Progenitor cell of endocrine pancreas (in vitro differentiated cells): ENCODE data around the gene TMEM184B. TPM values are rescaled to one million over a fixed set of nuclear protein-coding genes. Genes with fewer than 3 reads are reported as not detected.
A peak's percentile ranks its signal among the peaks of the same experiment; 100 is the strongest.

Experiments
- DNase-seq: peaks from one replicate; pipeline ENCODE4 v3.0.0; 2021; ENCODE audit warnings: low spot score; ENCODE audit not compliant: unreplicated experiment
- H3K27ac Mint-ChIP-seq: 2 replicates; pipeline ENCODE4 v1.8.0; 2021; ENCODE audit warnings: mild to moderate bottlenecking, moderate library complexity, mixed read lengths
- H3K27me3 Mint-ChIP-seq: 2 replicates; pipeline ENCODE4 v1.8.0; 2021; ENCODE audit warnings: mixed read lengths
- H3K36me3 Mint-ChIP-seq: 2 replicates; pipeline ENCODE4 v1.8.0; 2022; ENCODE audit warnings: mixed read lengths; ENCODE audit not compliant: insufficient read depth
- H3K4me1 Mint-ChIP-seq: 2 replicates; pipeline ENCODE4 v1.8.0; 2021; ENCODE audit warnings: low read depth, mixed read lengths
- H3K4me3 Mint-ChIP-seq: 2 replicates; pipeline ENCODE4 v1.8.0; 2021; ENCODE audit warnings: low read depth, mild to moderate bottlenecking, moderate library complexity, mixed read lengths
- H3K9me3 Mint-ChIP-seq: 2 replicates; pipeline ENCODE4 v1.8.0; 2021; ENCODE audit warnings: low read depth, mixed read lengths
- CTCF ChIP-seq: fragments of 200-600 bp; sonication (generic); IDR thresholded peaks from one replicate; pipeline ENCODE4 v1.5.0; 2021; ENCODE audit warnings: antibody characterized with exemption, mild to moderate bottlenecking; ENCODE audit not compliant: unreplicated experiment
- total RNA-seq: library from RNA; stranded (reverse); gene quantifications from 2 replicates; pipeline ENCODE4 v1.2.1, GENCODE V29; 2021

Gene TMEM184B
- total RNA-seq, 1 donor from 2014 or later, result 71.7 TPM

DNA sequence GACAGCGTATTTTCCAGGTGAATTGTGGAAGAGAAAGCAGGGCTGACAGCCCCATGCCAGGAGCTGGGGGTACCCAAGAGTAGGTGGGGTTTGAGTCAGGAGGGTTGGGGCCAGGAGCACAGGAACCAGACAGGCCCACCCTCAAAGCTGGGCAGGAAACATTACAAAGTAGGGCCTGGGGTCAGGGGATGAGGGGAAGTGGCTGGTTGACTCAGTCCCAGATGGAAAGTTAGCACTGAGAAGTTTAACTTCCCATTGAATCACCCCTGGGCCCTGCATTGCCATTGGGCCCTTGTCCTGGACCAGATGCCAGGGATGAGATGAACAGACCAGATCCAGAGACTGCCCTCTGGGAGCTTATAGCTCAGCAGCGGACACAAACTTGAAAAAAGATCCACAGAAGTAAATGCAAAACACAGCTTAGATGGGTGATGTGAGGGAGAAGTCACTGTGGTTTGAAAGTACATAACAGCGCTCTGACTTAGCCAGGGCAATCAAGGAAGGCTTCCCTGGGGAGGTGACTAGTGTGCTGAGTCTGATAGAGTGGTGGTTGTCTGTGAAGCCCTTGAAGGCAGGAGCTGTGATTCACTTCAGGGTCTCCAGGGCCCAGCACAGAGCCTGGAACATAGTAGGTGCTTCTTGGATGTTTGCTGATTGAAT is 68.8 kb downstream of the TMEM184B start:
- no peak for DNase-seq
- Mint-ChIP-seq H3K27me3 (peaks cover 3% of the 10 kb centered on the region), H3K27ac (peak overlapping the region; percentile 79), H3K36me3 (no peaks in the 10 kb centered on the region), H3K4me1 (peaks cover 4% of the 10 kb centered on the region), H3K4me3 (peak overlapping the region; percentile 79), H3K9me3 (no peaks in the 10 kb centered on the region)
- no peak for TF ChIP-seq CTCF

- no peak for DNase-seq
- Mint-ChIP-seq H3K4me1 (peaks cover 4% of the 10 kb centered on the region), H3K27me3 (peaks cover 3% of the 10 kb centered on the region), H3K4me3 (peak overlapping the region; percentile 79), H3K36me3 (no peaks in the 10 kb centered on the region), H3K27ac (peak overlapping the region; percentile 95), H3K9me3 (no peaks in the 10 kb centered on the region)
- TF ChIP-seq CTCF, result no peak
These were observed 69.6 kb downstream of the TMEM184B start for GRCh38 chr22:38203090-38203810.

- Mint-ChIP-seq H3K4me3 (peak overlapping the region; percentile 79), H3K27me3 (peaks cover 3% of the 10 kb centered on the region), H3K9me3 (no peaks in the 10 kb centered on the region), H3K36me3 (no peaks in the 10 kb centered on the region), H3K27ac (peak overlapping the region; percentile 95), H3K4me1 (peaks cover 4% of the 10 kb centered on the region)
- TF ChIP-seq CTCF, result peak; percentile 23
- peak; percentile 50 for DNase-seq
These were observed 70.2 kb downstream of the TMEM184B start for GRCh38 chr22:38202437-38203089.

DNA sequence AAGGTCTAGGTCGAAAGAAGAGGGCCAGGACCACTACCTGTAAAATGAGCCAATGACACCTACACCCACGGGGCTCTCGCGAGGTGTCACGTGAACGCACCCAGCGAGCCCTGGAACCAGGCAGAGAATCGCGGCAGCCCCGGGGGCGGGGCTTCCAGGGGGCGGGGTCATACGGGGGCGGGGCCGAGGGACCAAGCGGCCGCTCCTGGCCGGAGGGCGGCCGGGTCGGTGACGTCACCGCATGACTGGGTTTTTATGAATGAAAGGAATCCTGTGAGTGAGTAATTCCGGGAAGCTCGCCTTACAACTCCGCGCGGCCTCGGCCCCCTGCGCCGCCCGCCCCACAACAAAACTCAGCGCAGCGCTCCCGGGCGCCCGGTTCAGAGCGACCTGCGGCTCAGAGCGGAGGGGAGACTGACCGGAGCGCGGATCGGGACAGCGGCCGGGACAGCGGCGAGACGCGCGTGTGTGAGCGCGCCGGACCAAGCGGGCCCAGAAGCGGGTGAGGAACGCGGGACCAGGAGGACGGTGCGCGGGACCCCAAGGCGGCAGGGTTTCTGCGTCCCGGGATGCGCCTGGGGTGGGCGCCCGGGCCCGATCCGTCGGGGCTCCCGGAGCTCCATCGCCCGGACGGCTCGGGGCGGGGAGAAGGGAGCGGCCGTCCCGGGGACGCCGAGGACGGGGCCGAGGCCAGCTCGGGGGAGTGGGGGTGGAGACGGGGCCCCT is 70.9 kb downstream of the TMEM184B start, which contains the start of gene MAFF:
Gene MAFF, plus strand, starts transcription at position 284 of the 726 bp plus-strand sequence. CDS start 11,860 bp downstream, outside the sequence.
- Mint-ChIP-seq H3K27ac (peak within 1 kb of the TSS; percentile 98), H3K4me1 (peaks cover 4% of the 10 kb centered on the region), H3K4me3 (peak within 1 kb of the TSS; percentile 86), H3K27me3 (peaks cover 3% of the 10 kb centered on the region), H3K36me3 (no peaks in the 10 kb centered on the region), H3K9me3 (no peaks in the 10 kb centered on the region)
- TF ChIP-seq CTCF, result no peak
- peak; percentile 89 for DNase-seq

DNA sequence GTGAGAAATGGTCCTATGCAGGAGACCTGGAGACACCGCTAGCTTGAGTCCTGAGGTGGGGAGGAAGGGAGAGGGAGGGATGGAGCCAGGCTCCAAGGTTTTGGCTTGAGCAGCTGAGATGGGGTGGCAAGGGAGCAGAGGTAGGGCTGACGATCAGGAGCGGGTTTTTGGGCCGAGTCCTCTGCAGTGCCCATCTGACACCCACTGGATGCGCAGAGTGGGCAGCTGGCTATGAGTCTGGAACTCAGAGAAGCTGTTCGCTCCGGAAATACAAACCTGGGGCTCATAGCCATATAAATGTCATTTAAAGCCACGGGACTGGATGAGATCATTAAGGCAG is 71.5 kb downstream of the TMEM184B start:
- no peaks in the 10 kb centered on the region for H3K36me3 Mint-ChIP-seq
- H3K9me3 Mint-ChIP-seq, result no peaks in the 10 kb centered on the region
- peaks cover 4% of the 10 kb centered on the region for H3K4me1 Mint-ChIP-seq
- TF ChIP-seq CTCF, result no peak
- H3K27ac Mint-ChIP-seq, result peak overlapping the region; percentile 98
- no peak for DNase-seq
- H3K4me3 Mint-ChIP-seq, result peak overlapping the region; percentile 86
- peaks cover 3% of the 10 kb centered on the region for H3K27me3 Mint-ChIP-seq
